Bronchial epithelial cell (primary cell): Measurements from ENCODE around the gene DMPK. TPM values are rescaled to one million over a fixed set of nuclear protein-coding genes. Genes with fewer than 3 reads are reported as not detected.
A peak's percentile ranks its signal among the peaks of the same experiment; 100 is the strongest.
"Not testable (repeated sequence)": the region's sequence is repeated elsewhere in the genome, so short reads cannot be mapped to it uniquely, and the experiment has no call there.

Experiments
- DNase-seq: peaks from one replicate; pipeline ENCODE4 v3.0.0-alpha.2; 2010; ENCODE audit warnings: low read depth
- FAIRE-seq: peaks from 2 replicates; lab custom pipeline; 2011; peaks lifted over from hg19 to GRCh38; lab: Jason Lieb, UNC
- H3K27me3 ChIP-seq: 2 replicates; pipeline ENCODE4 v1.5.1; 2011; ENCODE audit warnings: low read length; ENCODE audit not compliant: control insufficient read depth, insufficient read depth
- H3K36me3 ChIP-seq: 2 replicates; pipeline ENCODE4 v1.5.1; 2011; ENCODE audit warnings: low read length; ENCODE audit not compliant: control insufficient read depth, insufficient read depth
- H3K4me3 ChIP-seq: 2 replicates; pipeline ENCODE4 v1.5.1; 2011; ENCODE audit warnings: mild to moderate bottlenecking, low read depth, low read length, control low read depth
- total RNA-seq: library from RNA; depleted of rRNA; stranded (reverse); fragments of >200 nt; gene quantifications from 2 replicates; pipeline ENCODE4 v1.2.1, GENCODE V29; 2014
- TF ChIP-seq, protein P1 (sequence below): IDR thresholded peaks from 2 replicates; pipeline ENCODE4 v1.5.1; 2011; ENCODE audit warnings: mild to moderate bottlenecking, moderate library complexity, low read length, control low read depth, inconsistent platforms; ENCODE audit not compliant: insufficient read depth, severe bottlenecking

DMPK gene
- total RNA-seq, 1 donor from 2014 or later, result 4.7 TPM

DNA sequence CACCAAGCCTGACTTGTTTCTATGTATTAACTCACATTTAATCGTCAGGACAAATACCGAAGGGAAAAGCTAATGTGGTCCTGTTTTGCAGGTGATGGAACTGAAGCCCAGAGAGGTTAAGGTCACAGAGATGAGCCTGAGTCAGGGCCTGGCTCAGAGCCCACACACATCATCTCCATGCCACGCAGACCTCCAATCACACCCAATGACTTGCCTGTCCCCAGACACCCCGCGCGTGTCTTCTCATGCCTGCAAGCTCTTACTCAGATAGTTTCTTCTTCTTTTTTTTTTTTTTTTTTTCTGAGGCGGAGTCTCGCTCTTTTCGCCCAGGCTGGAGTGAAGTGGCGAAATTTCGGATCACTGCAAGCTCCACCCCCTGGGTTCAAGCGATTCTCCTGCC lies 29.7 kb downstream of the DMPK start:
- FAIRE-seq, result peak; percentile 73
- peak; percentile 91 for DNase-seq
- Histone ChIP-seq H3K27me3 (no peaks in the 10 kb centered on the region), H3K36me3 (no peaks in the 10 kb centered on the region), H3K4me3 (no peak overlapping the region)
- TF ChIP-seq, protein P1, sequence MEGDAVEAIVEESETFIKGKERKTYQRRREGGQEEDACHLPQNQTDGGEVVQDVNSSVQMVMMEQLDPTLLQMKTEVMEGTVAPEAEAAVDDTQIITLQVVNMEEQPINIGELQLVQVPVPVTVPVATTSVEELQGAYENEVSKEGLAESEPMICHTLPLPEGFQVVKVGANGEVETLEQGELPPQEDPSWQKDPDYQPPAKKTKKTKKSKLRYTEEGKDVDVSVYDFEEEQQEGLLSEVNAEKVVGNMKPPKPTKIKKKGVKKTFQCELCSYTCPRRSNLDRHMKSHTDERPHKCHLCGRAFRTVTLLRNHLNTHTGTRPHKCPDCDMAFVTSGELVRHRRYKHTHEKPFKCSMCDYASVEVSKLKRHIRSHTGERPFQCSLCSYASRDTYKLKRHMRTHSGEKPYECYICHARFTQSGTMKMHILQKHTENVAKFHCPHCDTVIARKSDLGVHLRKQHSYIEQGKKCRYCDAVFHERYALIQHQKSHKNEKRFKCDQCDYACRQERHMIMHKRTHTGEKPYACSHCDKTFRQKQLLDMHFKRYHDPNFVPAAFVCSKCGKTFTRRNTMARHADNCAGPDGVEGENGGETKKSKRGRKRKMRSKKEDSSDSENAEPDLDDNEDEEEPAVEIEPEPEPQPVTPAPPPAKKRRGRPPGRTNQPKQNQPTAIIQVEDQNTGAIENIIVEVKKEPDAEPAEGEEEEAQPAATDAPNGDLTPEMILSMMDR, result no peak

DNA sequence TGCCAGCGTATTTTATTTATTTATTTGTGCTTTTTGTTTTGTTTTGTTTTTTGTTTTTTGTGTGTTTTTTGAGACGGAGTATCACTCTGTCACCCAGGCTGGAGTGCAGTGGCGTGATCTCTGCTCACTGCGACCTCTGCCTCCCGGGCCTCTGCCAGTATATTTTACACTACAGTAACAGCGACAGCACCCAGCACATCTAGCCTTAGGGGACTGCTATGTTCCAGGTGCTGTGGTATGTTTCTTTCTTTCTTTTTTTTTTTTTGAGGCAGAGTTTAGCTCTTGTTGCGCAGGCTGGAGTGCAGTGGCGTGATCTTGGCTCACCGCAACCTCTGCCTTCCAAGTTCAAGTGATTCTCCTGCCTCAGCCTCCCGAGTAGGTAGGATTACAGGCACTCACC lies 30.8 kb downstream of the DMPK start:
- H3K27me3 ChIP-seq, DNase-seq, FAIRE-seq, H3K4me3 ChIP-seq, H3K36me3 ChIP-seq: not testable (repeated sequence)

DNA sequence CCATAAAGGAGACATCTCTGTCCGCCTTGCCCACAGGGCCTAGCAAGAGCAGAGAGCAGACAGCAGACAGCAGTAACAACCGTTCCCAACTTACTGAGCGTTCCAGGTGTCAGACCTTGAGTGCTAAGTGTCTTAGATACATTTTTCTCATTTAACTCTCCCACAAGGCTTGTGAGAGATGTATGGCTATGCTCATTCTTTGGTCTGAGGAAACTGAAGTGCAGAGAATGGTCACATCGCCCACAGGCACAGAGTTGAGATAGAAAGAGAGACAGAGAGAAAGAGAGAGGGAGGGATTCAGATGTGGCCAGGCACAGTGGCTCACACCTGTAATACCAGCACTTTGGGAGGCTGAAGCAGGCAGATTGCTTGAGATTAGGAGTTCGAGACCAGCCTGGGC lies 34.8 kb downstream of the DMPK start:
- DNase-seq (no peak), FAIRE-seq (no peak)
- H3K36me3 ChIP-seq, result no peaks in the 10 kb centered on the region
- H3K4me3 ChIP-seq, result no peak overlapping the region
- no peaks in the 10 kb centered on the region for H3K27me3 ChIP-seq
- TF ChIP-seq, protein P1, result no peak

DNA sequence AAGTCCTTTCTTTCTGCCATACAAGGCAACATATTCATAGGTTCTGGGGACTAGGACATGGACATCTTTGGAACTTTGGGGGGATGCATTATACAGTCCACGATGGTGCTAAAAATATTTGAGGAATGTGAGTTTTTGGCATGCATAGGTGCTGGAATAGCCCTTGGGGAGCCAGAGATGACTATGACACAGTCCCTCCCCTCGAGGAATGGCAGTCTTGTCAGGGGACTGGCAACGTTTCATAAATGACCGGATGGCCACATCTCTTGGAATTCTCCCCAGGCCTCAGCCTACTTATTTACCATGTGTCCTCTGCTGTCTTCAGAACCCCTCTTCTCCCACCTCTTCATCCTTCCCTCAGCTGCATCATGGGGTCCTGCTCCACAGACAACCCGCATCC lies 35.4 kb downstream of the DMPK start:
- Histone ChIP-seq H3K27me3 (no peaks in the 10 kb centered on the region), H3K4me3 (no peak overlapping the region), H3K36me3 (no peaks in the 10 kb centered on the region)
- TF ChIP-seq, protein P1, result no peak
- FAIRE-seq, result no peak
- no peak for DNase-seq

DNA sequence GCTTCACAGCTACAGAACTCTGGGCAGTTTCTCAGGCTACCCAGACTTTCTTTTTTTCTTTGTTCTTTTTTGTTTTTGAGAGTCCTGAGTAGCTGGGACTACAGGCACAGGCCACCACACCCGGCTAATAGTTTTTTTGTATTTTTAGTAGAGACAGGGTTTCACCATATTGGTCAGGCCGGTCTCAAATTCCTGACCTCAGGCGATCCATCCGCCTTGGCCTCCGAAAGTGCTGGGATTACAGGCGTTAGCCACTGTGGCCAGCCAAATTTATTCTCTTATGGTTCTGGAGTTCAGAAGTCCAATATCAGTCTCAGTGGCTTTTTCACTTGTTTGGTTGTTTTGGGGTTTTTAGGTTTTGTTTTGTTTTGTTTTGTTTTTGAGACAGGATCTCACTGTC lies 36.7 kb downstream of the DMPK start:
- FAIRE-seq (no peak), DNase-seq (no peak)
- H3K36me3 ChIP-seq, result no peaks in the 10 kb centered on the region
- H3K27me3 ChIP-seq, result no peaks in the 10 kb centered on the region
- TF ChIP-seq, protein P1, result no peak
- no peak overlapping the region for H3K4me3 ChIP-seq

DNA sequence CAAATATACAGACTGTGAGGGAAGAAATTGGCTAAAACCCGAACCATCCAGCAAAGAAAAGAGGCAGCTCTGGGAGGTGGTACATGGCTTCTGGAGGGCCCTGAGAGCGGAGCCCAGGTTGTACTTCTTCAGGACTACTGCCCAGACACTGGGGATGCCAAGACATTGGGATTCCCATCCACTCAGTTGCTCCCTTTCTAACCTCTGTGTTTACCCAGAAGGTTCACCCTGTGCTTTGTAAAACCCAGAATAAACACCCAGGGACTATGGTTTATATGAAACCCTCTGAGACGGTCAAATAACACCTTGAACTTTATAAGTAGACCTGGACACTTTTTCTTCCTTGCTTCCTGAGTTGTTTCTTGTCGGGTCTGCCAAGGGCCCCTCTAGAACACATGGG lies 39.3 kb downstream of the DMPK start:
- FAIRE-seq, result no peak

More for the DNA sequence above, 39.3 kb downstream of the DMPK start:
- no peak for DNase-seq
- H3K36me3 ChIP-seq, result no peaks in the 10 kb centered on the region
- H3K4me3 ChIP-seq, result no peak overlapping the region
- no peaks in the 10 kb centered on the region for H3K27me3 ChIP-seq
- TF ChIP-seq, protein P1, result no peak
